GM19043 (cell line): Measurements from ENCODE around the gene HEG1.
A peak's percentile ranks its signal among the peaks of the same experiment; 100 is the strongest.

Source experiments
- ATAC-seq: cut with Tn5 transposase; IDR thresholded peaks from one replicate; pipeline ENCODE4 v1.9.1; 2021; ENCODE audit warnings: low read depth; ENCODE audit not compliant: unreplicated experiment

Gene HEG1

DNA sequence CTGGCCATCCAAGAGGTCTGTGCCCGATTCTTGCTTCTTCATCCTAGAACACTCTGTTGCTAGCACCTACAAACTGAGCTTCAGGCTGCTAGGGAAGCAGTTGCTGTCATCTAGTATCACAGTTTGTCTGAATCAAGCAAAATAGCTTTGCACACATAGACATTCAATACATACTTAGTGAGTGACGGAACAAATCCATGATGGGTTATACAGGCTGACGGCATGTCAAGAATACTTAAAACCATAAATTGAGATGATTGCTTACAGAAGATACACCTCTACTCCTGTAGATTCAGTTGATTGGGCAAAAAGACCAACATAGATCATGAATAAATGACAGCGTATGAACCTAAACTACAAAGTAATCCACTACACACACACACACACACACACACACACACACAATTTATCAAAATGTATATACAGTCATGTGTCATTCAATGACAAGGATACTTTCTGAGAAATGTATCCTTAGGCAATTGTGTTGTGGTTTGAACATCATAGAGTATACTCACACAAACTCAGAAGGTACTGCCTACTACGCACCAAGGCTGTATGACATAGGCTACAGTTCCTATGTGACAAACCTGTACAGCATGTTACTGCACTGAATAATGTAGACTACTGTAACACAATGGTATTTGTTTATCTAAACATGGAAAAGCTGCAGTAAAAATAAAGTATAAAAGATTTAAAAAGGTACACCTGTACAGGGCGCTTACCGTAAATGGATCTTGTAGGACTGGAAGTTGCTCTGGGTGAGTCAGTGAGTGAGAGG is 14.4 kb upstream of the HEG1 start:
- no peak for ATAC-seq

- no peak for ATAC-seq
These were observed 13.7 kb upstream of the HEG1 start for GRCh38 chr3:125069452-125069851.

- ATAC-seq = no peak
These were observed 12.5 kb upstream of the HEG1 start for GRCh38 chr3:125068265-125068664.

- no peak for ATAC-seq
These were observed 11.4 kb upstream of the HEG1 start for GRCh38 chr3:125067225-125067624.

DNA sequence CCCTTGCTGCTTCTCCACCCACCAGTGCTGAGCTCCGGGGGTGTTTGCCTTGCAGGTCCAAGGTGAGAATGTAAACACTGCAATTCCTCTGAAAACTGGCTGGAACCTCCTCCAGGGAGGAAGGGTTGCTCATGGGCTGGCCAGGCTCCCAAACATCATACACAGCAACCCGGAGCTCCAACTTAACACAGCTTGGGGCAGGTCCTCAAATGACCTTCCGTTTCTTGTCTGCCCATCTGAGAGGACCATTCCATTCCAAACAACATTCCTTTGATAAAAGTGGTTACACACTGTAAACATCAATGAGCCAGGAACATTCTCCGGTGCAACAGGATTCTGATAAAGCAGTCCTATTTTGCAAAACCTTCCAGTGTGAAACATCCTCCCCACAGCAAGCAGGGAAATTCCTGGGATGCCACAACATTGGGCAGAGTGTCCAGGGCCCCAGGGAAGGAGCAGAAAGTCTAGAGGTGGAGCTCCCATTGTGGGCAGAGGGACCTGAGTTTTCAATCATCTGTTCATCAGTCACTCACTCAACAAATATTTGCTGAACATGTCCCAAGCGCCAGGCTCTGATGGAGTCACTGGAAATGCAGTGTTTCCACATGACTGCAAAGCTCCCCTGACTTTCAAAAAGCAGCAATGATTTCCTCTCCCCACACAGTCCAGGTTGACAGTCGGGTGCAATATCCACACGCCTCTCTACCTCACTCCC is 7.3 kb upstream of the HEG1 start:
- ATAC-seq = no peak

- ATAC-seq = no peak
These were observed 5.8 kb upstream of the HEG1 start for GRCh38 chr3:125061646-125062045.

DNA sequence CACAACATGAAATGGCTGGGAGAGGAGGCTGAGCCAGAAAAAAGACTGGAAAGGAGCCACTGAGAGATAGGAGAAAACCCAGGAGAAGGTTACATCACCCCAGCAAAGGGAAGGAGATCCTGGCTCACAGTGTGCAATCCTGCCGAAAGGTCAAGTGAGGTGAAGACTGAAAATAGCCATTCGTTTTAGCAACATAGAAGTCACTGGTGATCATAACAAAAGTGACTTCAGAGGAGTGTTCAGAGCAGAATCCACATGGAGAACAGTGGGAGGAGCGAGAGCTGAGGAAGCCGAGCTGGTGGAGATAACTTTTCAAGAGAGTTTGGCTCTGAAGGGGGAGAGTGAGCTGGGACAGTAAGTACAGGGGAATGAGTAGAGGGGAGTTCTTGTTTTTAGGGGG is 5.4 kb upstream of the HEG1 start:
- no peak for ATAC-seq

DNA sequence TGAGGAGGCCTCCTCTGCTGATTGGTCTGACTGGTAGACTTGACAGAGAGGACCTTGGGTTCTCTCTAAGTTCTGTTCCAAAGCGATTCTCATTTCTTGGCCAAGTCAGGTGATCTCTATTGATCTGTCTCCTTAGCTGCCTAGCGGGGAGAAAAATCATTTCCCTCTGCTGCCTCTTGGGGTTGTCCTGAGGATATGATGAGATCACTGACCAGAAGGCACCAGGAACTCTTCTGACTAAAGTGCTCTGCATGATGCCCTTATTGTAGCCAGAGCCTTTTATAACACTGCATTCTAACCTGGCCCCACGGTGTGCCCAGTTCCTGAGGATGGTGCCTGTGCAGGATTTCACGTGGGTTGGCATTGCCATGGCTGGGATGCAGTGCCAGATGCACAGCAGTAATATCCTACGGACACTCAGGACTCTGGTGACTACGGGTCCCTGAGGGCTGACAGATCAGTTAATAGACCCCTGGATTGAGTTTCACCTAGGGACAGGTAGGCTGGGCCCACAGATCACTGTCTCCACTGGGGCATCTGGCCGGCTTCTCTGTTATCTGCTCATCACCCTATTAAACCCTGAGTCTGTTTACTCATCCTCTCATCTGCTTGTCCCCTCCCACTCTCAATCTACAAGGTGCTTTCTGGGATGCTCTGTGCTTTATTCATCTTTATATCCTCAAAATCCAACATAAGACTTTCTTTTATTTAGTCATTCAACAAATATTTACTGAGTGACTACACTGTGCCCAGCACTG is 3.9 kb upstream of the HEG1 start:
- ATAC-seq = no peak

DNA sequence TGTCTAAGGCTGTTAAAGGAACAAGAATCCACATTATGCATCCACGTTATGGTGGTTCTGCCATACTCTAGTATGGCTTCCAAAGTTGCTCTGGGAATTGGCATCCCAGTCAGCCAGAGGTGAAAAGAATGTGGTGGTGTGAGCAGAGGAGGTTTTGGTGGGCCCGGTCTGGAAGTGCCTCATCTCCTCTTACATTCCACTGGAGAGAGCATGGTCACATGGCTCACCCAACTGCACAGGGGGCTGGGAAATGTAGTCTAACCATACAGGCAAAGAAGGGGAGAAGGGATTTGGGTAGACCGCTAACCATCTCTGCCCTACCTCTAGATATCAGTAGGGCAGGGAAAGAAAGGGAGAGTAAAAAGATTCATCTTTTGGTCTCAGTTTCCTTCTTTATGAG is 3.2 kb upstream of the HEG1 start:
- no peak for ATAC-seq

DNA sequence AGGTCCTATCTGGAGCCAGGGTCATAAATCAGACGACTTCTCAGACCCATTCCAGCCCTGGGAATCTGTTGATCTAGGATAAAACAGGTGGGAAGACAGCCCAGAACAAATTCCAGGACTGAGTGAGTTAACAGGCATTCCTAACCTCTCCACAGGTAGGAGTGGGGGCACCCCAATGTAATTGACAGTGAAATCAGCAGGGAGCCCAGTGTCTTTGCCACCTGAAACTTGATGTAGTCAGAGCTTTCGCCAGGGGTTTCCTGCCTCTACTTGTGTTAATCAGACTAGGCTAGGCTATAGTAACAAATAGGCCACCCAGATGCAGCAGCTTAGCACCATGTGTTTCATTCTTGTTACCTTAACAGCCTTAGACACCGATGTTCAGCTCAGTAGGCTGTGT is 2.7 kb upstream of the HEG1 start:
- no peak for ATAC-seq

DNA sequence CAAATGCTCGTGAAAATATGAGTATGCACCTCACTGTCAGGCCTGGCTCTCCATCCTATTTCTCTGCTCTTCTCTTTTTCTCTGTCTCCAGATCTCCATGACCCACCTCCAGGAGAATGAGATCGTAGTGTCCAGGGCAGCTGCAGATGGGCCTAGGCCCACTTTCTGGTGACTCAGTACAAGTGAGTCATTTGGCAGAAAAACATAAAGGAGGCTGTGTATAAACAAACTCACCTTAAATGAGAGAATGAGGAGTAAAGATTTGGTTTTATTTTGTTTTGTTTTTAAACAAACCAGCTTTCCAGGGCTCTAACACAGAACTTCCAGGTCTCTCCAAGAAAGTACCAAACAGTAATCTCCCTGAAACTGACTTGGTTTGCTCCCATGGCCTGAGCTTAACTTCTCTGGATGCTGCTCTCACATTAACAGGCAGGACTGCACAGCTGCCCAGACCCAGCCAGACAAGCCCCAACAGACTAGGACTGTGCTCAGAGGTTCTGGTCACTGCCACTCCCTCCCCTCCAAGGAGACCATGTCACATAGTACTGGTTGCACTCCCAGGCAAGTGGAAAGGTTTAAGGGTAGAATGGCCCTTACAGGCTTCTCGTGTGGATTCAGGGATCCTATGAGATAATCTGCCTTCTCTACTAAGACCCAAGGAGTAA is 1.5 kb upstream of the HEG1 start:
- no peak for ATAC-seq

DNA sequence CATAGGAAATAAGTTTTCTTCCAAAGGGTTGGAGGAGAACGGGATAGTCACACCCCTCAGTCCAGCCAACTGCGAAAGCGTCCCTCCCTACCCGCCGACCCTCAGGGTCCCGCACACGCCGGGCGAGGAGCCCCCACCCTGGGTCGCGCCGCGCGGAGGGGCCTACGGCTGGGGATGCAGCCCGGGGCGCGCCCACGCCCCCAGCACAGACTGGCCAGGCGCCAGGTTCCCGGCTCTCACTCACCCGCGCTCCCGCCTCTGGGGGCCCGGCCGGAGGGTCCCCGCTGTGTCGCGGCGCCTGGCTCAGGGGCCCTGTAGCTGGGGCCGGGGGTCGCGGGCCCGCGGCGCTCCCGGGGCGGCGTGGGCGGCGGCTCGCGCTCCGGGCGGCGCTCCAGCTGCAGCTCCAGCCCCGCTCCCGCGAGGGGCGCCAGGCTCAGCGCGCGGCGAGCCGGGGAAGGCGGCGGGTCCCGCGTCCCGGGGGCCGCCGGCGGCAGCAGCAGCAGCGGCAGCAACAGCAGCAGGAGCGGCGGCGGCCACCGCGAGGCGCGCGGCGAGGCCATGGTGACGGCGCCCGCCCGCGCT is 375 bp downstream of the HEG1 start:
- no peak for ATAC-seq

DNA sequence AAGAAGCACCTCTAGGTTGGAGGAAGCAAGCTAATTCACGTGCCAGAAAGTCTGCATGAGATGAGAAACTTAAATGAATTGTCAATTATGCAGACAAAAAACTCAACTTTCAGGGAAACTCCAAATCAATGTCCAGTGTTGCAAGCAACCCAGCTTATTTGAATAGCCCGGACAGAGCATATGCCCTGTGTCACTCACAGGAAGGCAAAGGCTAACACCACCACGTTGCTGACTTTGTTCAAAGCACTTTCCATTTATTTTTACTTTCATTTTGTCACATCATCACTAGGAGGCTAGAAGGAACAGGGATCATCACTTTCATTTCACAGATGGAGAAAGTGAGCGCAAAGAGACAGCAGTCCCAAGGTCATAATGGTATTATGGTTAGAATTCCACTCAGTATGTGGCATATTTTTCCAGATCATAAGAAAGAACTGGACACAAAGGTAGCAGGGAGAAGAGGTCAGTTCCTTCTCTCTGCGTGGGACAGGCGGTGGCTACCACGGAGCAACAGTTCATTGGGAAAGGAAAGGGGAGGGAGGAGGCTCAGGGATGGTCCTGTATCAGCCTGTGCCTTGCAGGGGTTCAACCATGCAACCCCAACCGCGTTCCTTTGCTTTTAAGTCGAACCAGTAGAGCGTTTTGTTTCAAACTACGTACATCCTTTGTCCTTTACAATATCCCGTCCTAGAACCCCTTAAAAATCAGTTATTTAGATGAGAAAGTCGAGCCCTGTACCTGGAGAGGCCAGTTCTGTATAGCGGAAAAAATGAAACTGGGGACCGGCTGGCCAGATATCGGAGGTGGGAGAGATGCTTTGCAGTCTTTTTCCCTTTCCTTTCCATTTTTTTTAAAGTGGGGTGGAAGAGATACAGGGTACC is 1.1 kb downstream of the HEG1 start:
- ATAC-seq = peak; percentile 38

- ATAC-seq = no peak
These were observed 1.7 kb downstream of the HEG1 start for GRCh38 chr3:125054062-125054448.

GRCh38 chr3:125053304-125053699 is 2.5 kb downstream of the HEG1 start:
- no peak for ATAC-seq

DNA sequence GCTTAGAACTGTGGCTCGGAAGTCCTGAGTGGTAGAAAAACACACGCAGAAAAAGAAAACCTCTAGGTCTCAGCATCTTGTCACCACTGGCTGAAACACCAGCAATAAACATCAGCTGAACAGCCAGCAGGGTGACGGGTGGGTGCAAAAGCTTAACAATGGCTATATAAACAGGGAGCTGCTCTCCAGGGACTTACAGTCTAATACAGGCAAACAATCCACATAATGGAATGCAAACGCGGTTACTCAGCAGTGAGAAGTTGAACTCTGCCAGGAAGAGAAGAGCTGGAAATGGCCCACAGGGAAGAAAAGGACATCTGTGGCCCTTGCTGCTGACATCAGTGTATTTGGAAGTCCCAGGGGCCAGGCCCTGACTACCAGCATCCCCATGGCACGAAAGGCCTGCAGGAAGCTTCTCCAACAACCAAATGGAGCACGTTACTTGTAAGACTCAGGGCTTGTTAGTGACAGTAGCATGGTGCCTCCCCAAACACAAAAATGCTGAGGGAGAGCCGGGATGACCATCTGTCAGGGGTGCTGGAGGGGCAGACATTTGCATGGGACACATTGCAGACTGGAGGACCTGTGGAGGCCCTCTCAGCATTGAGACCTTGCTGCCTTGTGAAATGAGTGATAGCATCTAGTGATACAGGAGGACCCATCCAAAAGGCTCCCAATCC is 3.0 kb downstream of the HEG1 start:
- no peak for ATAC-seq

GRCh38 chr3:125051715-125052581 is 3.8 kb downstream of the HEG1 start:
- no peak for ATAC-seq

GRCh38 chr3:125051205-125051604 is 4.6 kb downstream of the HEG1 start:
- ATAC-seq = no peak
